GM21576 (cell line): ENCODE data around the gene EGFR.

Source experiments
- ATAC-seq: cut with Tn5 transposase; IDR thresholded peaks from one replicate; pipeline ENCODE4 v1.9.1; 2021; ENCODE audit warnings: mild to moderate bottlenecking, moderate library complexity; ENCODE audit not compliant: unreplicated experiment

The EGFR gene

DNA sequence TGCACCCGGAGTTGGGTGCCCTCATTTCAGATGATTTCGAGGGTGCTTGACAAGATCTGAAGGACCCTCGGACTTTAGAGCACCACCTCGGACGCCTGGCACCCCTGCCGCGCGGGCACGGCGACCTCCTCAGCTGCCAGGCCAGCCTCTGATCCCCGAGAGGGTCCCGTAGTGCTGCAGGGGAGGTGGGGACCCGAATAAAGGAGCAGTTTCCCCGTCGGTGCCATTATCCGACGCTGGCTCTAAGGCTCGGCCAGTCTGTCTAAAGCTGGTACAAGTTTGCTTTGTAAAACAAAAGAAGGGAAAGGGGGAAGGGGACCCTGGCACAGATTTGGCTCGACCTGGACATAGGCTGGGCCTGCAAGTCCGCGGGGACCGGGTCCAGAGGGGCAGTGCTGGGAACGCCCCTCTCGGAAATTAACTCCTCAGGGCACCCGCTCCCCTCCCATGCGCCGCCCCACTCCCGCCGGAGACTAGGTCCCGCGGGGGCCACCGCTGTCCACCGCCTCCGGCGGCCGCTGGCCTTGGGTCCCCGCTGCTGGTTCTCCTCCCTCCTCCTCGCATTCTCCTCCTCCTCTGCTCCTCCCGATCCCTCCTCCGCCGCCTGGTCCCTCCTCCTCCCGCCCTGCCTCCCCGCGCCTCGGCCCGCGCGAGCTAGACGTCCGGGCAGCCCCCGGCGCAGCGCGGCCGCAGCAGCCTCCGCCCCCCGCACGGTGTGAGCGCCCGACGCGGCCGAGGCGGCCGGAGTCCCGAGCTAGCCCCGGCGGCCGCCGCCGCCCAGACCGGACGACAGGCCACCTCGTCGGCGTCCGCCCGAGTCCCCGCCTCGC is at the start of gene EGFR:
Gene EGFR, plus strand, starts transcription at position 657 of the 830 bp plus-strand sequence. CDS start 261 bp downstream, outside the sequence.
- ATAC-seq = no peak

DNA sequence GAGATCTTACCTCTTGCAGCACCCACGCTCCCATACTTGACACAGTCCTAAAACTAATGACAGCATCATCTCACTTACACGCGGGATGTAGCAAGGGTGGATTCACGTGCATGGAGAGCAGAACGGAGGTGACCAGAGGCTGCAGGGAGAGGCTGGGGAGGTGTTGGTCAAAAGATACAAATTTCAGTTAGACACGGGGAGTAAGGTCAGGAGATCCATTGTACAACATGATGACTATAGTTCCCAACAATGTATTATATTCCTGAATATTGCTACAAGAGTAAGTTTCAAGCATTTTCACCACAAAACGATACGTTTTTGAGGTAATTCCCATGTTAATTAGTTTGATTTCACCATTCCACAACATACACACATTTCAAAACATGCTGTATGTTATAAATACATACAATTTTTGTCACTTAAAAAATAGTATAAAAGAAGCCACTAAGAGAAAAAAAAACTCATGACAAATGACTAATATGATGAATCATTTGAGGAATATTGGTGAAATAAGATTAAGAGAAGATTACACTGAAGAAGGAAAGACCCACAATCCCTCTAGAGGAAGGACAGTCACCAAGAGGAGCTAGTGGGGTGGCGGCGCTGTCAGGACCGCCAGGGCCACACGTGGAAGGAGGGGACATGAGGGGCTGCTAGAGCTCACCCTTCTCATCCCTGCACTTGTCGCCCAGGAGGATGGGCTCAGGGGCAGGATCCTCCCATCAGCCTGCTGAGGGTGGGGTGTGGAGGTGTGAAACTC is 49.4 kb upstream of the EGFR start:
- ATAC-seq = no peak

DNA sequence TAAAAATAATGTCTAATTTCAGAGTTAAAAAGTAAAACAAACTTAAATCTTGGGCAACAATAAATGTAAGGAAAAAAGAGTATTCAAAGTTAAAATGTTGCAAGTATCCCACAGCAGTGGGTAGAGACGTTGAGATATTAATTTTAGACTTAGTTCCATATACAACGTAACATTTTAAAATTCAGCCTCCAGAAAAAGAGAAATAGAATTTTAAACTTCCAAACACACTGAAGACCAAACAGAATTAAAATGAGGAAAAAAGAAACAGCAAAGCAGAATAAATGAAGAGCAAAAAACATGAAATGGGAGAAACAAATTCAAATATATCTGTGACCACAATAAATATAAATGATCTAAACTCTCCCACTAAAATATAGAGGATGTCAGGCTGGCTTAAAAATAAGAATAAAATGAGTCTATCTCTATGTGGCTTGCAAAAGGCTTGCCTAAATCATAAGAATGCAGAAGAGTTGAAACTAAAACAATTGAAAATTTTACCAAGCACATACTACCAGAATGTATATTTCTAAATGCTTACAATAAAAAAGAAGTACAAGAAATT is 46.0 kb upstream of the EGFR start:
- ATAC-seq = no peak

DNA sequence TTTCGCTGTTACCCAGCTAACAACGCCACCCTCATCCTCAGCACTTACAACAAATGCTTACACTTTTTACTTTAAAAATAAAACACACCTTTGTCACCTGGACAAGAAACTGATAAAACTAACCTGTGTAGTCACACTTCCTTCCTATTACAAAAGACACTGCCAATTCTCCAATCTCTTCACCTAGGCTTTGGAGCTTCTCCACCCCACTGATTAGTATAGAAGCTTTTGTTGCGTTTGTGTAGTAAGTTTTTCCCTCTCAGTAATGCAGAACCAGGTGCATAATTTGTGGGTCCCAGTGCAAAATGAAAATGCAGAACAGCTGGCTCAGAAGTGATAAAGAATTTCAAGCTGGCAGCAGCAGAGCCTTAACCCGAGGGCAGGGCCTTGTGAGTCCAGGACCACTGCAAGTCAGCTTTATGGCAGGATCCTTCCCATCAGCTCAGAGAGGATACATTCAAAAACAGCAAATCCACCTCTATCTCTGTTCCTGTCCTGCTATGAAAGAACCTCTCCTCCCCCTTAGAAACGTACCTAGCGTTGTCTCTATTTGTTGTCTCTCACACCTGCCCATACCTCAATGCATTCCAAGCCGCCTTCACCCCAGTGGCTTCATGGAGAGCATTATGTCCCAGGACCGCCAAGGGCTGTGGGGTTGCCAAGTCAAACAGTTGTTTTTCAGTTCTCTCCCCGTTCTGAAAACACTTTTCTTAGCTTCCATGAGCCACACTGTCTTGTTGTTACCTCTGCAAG is 40.3 kb upstream of the EGFR start:
- ATAC-seq = no peak

DNA sequence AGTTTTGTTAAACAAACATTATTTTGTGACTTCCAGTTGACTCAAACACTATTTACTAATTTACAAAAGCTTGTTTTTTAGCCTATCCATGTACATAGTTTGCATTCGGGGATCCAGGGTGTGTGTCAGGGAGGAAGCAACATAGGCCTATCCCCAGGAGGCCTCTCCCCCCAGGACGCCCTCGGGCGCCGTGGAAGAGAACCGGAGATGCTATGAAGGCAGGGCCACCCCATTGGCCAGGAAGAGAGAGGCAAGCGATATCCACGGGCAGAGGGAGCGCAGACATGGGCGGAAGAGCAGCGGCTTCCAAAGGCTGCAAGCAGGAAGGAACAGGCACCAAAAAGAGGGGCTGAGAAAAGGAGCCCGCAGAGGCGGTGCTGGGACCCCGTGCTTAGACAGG is 38.3 kb upstream of the EGFR start:
- no peak for ATAC-seq

DNA sequence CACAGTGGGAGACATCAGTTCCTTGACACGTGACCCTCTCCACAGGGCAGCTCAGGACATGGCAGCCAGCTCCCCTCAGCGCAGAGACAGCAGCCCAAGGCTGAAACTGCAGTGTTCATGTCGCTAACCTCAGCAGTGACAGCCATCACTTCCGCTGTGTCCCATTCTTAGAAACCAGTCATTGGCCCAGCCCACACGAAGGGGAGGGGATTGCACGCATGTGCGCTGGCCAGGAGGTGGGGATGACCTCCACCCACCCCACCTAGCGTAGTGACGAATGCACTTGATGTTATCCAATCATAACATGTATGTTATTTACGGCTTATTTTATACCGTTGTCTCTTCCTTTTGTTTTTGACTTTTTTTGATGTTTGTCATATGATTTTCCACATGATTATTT is 36.9 kb upstream of the EGFR start:
- ATAC-seq = no peak

DNA sequence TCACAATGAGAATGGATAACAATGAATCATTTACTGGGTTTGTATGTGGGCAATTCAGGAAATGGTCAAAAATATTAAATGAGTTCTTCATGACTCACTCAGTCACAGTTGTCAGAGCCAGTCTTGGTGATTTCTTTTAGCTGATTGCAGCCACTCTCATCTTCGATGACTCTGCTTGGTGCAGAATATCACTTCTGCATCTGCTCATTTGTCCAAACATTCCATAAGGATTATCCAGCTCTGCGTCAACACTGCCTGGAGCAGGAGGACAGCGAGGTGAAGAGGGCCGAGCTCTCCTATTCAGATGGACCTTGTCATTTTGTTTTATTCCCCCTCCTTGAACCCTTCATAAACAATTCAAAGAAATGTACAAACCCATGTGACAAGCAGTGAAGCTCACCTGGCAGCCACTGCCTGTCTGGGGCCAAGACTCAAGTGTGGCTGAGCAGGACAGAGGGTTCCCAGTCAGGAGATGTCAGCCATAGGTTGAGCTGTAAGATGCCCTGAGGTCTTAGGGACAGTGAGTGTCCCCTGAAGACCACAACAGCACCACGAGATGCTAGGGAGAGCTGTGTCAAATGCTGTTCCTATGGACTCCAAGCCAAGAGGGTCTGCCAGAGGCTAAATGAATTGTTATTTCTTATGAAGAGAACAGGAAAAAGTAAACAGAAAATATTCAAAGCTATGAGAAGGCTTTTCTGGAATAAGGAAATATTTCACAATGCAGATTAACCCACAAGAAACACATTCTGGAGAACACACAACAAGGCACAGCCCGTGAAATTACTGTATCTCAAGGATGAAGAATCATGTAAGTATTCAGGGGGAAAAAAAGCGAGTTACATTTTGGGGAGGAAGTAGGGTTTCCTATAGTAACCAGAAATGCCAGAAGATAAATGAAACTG is 33.1 kb upstream of the EGFR start:
- no peak for ATAC-seq

DNA sequence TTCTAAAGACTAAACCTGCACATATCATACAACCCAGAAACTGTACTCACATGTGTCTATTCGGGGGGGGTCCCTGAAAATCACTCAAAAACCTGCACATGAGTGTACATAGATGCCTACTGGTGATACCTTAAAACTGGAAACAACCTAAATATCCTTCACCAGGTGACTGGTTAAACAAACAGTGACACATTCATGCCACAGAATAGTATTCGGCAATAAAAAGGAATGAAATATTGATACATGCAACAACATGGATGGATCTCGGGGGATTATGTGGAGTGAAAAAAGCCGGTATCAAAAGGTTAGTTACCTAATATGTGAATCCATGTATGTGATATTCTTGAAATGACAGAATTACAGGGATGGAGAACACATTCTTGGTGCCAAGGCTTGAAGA is 32.1 kb upstream of the EGFR start:
- ATAC-seq = no peak

DNA sequence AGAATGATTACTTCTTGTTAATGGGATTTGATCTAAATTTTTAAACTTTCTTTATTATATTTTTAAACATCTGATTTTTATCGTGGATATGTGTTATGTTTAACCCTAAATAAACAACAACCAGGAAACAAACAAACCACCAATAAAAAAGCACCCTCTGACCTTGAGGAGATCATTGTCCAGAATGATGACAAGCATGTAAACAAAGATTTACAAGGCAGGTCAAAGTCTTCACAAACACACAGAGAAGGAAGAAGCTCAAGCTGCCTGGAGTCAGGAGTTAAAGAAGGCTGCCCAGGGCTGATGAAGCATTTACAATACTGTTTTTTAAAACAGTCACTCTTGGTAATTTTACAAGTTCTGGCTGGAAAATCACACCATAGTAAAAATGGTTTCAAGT is 31.0 kb upstream of the EGFR start:
- ATAC-seq = no peak

DNA sequence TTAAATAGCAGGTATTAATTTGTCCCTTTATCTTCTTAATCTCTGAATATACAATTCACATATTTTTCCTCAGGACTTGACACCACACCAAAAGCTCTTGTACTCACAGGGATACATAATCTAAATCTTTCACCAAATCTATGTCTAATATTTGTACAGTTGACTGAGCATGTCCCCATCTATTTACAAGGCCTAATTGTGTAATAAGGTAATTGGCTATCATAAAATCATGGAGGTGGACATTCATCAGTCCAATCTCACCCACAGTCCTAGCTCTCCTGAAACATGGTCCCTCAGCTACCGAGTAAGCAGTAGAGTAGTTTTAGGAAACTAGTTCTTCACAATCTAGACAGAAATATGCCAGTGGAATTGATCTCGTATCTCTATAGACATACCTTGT is 30.3 kb upstream of the EGFR start:
- ATAC-seq = no peak

DNA sequence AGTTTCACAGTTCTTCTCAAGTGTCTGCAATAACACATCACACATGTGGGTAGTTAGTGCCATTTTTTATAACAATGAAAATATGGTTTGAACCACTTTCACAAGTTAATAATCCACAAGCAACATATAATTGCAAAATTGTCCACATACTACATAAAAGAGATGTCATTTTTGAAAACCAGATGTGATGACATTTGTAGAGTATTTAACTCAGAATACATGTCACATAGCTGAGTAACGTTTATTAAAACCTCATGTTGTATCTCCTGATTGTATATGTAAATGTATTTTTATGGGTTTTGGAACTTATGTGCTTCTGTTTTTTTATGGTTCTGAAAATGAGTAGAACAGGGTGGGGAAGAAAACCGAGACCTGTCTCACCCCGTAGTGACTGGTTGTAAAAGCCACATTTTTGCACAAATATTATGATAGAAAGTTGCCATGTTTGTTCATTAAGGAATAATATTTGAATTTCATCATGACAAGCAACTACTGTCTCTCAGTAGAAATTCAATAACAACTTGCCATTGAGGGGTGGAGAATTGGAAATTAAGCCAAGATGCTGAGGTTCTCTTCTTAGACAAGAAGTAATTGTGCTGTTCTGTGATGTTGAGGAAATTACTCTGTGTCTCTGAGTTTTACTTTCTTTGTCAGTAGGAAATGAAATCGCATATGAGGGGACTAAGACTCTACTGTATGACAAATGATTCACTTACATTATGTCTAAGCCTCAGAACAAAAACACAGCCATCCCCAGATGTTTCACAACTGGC is 29.2 kb upstream of the EGFR start:
- ATAC-seq = no peak

DNA sequence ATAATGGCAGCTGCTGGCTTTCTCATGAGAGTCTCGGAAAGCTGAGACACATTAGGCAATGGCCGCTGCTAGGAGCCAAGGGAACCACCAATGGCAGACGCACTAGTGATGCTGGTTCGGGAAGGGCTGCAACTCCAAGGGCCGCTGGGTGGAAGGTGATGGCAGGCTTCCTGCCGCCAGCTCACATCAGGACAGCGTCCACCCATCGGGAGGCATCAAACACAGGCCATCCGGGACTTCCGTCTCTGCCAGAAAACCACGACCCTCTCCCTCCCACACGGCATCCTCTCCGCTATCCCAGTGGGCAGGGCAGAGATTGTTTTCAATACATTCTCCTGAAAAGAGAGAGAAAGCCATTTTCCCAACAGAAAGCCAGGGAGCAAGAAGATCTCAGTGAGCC is 27.5 kb upstream of the EGFR start:
- ATAC-seq = no peak

DNA sequence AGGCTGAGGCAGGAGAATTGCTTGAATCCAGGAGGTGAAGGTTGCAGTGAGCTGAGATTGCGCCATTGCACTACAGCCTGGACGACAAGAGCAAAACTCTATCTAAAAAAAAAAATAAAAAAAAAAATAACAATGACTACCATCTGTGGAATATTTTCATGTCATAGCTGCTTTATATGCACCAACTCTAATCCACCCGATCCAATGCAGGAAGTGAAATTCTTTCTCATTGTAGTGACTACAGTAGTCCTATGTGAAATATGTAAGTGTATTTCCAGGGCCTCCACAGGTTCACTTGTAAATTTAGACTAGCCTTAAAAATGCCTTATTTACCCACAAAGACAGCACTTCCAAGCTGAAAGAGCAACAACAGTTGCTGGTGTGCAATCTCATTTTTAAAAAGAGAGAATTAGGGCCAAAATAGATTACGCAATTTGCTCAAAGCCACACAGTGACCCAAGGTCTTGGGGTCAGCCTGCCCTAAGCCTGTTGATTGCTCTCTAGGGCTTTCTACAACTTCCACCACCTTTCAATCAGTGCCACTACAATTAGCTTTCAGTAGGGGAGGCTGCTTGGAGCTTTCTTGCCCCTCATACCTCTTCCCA is 25.8 kb upstream of the EGFR start:
- ATAC-seq = no peak

DNA sequence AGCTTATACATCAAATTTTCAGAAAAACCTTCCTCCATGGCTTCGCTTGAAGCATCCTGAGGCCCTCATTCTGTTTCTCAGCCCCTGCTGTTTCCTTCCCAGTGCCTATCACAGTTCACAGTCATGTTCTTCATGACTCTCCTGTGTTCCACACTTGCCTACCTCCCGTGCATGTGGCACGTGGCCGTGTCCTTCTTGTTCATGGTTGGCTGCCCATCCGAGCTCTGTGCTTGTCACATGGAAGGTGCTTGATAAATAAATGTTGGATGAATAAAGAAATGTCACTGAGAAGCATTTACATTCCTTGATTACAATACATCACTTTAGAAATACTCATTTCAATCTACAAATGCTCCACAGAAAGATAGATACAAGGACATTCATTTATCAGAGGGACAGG is 23.7 kb upstream of the EGFR start:
- no peak for ATAC-seq

DNA sequence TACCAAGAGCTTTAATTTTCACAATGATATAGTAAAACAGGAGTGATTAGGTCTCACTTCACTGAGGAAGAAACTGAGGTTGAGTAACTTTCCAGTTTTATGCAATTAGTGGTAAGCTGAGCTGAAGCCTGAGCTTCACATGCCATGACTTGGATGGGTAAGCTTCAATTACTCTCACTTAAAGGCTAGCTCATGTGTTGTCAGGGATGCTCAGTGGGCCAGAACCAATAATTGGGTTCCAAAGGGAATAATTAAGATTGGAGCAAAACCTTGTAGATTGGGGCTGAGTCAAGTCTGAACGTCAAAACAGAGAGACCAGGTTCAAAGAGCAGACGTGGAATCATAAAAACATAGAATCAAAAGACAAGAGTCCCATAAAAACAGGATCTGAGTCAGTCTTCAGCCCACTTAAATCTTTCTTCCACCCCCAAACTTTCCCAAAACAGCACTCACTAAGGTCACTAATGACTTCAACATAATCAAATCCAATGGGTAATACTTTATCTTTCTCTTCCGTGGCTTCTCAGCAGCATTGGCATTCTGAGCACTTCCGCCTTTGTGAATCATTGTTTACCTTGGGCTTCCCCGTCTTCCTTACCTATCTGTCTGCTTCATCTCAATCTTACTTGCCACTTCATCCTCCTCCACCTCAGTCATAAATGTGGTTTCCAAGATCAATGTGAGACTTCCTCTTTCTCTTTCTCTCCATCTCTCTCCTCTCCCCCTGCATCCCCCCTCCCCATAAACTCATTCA is 23.0 kb upstream of the EGFR start:
- peak; percentile 87 for ATAC-seq

DNA sequence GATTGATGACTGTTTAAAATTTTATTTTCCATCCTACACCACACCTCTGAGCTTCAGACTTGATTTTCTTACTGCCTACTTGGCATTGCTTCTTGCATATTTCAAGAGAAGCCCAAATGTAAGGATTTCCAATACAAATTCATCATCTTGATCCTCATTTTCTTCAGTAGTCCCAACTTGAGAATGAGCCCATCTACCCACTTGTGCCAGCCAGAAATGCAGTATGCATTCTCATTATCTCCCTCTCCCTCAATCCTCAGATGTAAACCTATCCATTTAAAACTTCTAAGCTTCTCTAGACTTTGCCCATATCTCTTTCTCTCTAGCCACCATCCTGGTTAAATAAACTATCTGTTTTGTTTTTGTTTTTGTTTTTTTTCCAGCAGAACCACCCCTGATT is 22.4 kb upstream of the EGFR start:
- no peak for ATAC-seq

DNA sequence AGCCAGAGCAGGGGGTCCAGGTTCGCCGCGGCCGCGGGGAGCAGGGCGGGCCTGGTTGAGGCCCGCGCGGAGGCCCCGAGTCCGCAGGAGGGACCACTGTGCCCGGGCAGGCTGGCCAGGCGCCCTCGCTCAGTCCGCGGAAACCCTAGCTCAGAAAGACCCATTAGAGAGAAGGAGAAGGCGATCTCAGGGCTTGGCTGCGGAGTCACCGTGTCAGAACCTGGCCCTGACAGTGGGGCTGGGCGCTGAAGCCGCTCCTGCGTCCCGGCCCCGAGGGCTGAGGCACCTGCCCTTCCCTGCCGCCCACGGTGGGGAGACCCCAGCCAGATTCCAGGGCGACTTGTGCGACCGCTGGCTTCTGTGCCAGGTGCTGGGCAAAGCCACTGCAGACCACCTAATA is 14.2 kb upstream of the EGFR start:
- no peak for ATAC-seq

DNA sequence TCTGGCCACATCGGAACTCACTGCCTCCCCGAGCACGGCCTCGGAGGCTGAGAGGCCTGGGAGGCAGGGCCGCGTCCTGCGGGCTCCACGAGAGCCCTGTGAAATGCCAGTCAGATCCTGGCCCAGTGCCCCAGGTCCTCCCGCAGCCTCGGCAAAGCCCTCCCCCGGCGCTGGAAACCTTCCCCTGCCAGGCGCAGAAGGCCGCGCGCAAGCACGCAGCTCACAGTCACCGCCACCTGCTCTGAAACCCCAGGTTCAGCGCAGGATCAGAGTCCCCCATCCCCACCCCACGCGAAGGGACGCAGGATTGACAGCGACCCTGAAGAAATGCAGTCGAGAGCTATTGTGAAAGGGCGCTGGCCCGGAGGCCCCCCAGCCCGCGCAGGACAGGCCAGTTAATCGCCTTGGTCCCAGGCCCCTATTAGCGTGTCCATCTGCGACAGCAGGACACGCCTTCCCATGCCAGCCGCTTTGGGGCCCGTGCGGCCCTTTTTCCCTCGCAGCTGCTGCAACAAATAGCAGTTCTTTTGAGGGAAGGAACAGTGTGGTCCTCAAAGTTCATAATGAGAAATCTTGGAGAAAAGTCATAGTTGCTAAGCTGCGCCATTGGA is 13.5 kb upstream of the EGFR start:
- no peak for ATAC-seq
